GM06990 (cell line): ENCODE data around the gene FCN2.

Source experiments
- DNase-seq: peaks from one replicate; pipeline ENCODE4 v3.0.0-alpha.2; 2011; ENCODE audit not compliant: insufficient read length; ENCODE audit errors: extremely low read depth
- H3K27me3 ChIP-seq: replicated peaks from 2 replicates; pipeline ENCODE4 v1.6.0; 2011; ENCODE audit warnings: low read length; ENCODE audit not compliant: control insufficient read depth, insufficient read depth
- H3K36me3 ChIP-seq: 2 replicates; pipeline ENCODE4 v1.5.1; 2011; ENCODE audit warnings: low read length; ENCODE audit not compliant: control insufficient read depth, insufficient read depth
- H3K4me3 ChIP-seq: replicated peaks from 2 replicates; pipeline ENCODE4 v1.5.1; 2011; ENCODE audit warnings: low read depth, mild to moderate bottlenecking, control low read depth, low read length
- CTCF ChIP-seq: IDR thresholded peaks from 2 replicates; pipeline ENCODE4 v1.5.1; 2011; ENCODE audit warnings: low read length, control low read depth, mild to moderate bottlenecking, inconsistent platforms; ENCODE audit not compliant: insufficient read depth, poor library complexity, severe bottlenecking

FCN2 gene

GRCh38 chr9:134861595-134862334 lies 18.8 kb upstream of the FCN2 start:
- no peak for DNase-seq
- no peaks in the 10 kb centered on the region for H3K27me3 ChIP-seq
- no peaks in the 10 kb centered on the region for H3K36me3 ChIP-seq
- H3K4me3 ChIP-seq, result no peak overlapping the region
- TF ChIP-seq CTCF, result no peak

DNA sequence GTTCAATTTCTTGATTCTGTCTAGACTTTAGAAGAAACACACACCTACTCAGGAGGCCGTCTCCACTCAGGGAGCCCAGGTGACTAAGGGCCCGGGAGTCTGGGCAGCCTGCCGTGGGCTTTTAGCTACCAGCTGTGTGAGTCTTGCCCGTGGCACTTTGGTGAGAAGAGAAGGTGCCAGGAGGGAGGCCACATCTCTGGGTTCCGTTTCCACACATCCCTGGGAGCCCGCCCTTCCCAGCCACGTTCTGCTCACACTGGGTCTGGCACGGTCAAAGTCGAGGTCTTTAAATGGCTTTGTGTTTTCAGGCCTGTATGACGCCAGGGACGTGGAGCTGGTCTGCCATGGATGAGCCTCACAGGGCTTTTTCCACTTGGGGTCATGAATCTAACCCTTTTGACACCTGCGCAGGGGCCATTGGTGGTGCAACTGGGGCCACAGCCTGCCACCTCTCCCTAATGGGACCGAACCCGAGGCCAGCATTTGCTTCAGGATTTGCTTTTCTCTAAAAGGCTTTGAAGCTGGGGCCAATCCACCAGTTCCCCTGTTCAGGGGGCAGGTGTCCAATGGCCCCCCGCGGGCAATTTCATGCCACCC lies 17.2 kb upstream of the FCN2 start:
- TF ChIP-seq CTCF, result no peak
- DNase-seq, result no peak
- Histone ChIP-seq H3K36me3 (no peaks in the 10 kb centered on the region), H3K27me3 (no peaks in the 10 kb centered on the region), H3K4me3 (no peak overlapping the region)

DNA sequence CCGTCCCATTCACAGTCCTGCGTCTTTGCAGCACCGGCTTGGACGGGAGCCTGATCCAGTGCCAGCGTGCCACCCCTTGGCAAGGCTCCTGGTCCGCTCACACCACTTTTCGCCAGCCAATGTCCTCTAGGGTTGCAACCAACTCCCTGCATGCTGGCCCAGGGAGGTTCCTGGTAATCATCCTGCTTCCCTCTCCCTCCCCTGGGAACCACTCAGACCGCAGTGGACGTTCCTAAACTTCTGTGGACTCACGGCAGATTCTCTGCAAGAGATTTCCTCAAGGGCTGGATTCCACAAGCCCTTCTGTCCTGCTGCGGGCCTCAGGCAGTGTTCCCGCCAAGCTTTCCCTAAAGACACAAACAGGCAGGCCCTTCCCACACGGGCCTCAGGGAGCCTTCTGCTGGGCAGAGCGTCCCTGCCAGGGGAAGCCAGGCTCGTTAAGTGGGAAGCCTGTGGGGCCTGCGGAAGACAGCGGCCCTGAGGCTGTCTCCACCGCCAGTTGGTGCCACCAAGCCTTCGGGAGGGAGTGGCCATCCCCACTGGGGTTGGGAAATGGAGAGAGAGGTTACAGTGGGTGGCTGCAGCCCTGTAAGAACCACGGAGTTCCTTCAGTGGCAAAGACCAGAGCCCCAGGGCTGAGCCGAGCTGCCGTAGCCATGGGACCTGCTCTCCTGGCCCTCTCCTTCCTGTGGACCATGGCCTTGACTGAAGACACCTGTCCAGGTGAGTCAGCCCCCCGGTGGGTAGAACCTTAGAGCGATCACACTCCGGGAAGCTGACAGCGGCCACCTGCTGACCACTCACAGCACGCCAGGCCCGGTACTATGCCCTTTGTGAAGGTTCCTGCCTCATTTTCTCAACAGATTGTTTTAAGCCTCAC lies 16.4 kb upstream of the FCN2 start:
- Histone ChIP-seq H3K4me3 (no peak overlapping the region), H3K36me3 (no peaks in the 10 kb centered on the region), H3K27me3 (no peaks in the 10 kb centered on the region)
- no peak for TF ChIP-seq CTCF
- no peak for DNase-seq

DNA sequence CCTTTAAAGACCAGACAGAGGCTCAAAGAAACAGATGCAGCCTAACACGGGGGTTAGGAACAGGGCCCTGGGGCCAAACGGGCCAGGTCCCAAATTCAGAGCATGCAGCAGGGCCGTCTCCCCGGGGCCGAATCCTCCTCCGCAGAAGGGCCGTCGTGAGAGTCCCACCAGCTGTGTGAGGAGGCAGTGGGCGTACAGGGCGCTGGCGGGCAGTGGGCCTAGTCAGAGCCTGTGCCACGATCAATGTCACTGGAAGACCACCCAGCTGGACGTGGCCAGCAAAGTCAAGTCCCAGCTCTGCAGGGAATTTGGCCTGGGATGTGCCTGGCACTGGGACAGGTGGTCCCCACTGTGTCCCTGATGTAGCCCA lies 15.8 kb upstream of the FCN2 start:
- Histone ChIP-seq H3K4me3 (no peak overlapping the region), H3K36me3 (no peaks in the 10 kb centered on the region), H3K27me3 (no peaks in the 10 kb centered on the region)
- no peak for DNase-seq
- TF ChIP-seq CTCF, result no peak

- no peak for TF ChIP-seq CTCF
- Histone ChIP-seq H3K36me3 (no peaks in the 10 kb centered on the region), H3K27me3 (no peaks in the 10 kb centered on the region), H3K4me3 (no peak overlapping the region)
- DNase-seq, result no peak
Observed at GRCh38 chr9:134867917-134868750, 12.5 kb upstream of the FCN2 start.
